ENCODE data around the gene EPHA6.
"Not testable (repeated sequence)": the region's sequence is repeated elsewhere in the genome, so short reads cannot be mapped to it uniquely, and the experiment has no call there.

Gene EPHA6

GRCh38 chr3:97025612-97026011, 211.2 kb downstream of the EPHA6 start:
- not testable (repeated sequence) for DNase-seq (ENCODE audit: low spot score)

- no peak for DNase-seq (ENCODE audit: low spot score)
These were observed 215.6 kb downstream of the EPHA6 start for GRCh38 chr3:97029972-97030371.

GRCh38 chr3:97037294-97037943, 223.0 kb downstream of the EPHA6 start:
- DNase-seq (ENCODE audit: low spot score) = no peak

DNA sequence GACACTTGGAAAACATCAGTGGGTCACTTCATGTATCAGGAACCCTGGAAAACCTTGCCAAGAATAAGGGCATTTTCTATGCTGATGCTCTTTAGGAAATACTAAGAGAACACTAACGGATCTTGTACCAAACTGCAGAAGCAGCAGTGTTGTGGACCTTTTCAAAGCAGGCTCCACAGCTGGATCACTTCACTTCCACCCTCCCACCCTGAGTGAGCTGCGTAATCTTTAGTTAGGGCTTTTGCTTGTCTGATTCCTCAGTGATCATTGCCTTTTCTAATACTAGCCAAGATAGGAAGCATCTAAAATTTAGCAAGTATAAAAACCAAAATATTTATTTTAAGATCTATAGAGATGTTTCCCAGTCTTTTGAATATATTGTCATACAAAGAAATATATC, 229.0 kb downstream of the EPHA6 start:
- DNase-seq (ENCODE audit: low spot score) = no peak

DNA sequence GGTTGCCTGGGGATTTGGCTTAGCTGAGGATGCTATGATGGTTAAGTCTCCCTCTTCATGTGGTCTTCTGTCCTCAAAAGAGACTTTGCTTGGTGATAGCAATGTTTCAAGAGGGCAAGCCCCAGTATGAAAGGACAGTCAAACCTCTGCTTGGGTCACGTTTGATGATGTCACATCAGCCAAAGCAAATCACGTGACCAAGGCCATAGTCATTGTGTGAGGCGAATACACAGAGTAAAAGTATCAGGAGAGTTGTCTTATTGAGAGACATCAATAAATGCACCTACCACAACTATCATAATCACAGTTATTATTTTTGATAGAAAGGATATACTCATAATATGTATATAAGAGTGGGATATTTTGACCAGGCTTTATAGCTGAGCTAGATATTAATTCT, 243.0 kb downstream of the EPHA6 start:
- no peak for DNase-seq (ENCODE audit: low spot score)

DNA sequence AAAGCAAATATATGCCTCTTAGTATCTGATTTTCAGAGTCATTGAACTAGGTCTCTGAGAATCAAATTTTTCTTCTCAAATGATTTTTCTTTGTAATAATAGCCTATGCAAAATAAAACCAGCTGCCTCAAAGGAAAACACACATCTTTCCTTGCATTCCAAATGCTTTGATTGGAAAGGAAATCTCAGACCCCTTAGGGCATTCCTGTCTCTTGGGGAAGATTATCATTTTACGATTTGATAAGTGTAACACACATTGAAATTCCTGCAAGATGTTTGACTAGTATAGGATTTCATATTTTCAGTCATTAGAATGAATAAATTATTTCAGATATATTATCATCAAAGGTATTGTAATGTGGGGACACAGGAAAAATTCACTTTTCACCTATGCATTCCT, 244.8 kb downstream of the EPHA6 start:
- DNase-seq (ENCODE audit: low spot score) = no peak

GRCh38 chr3:97066531-97066930, 252.1 kb downstream of the EPHA6 start:
- DNase-seq (ENCODE audit: low spot score) = no peak

DNA sequence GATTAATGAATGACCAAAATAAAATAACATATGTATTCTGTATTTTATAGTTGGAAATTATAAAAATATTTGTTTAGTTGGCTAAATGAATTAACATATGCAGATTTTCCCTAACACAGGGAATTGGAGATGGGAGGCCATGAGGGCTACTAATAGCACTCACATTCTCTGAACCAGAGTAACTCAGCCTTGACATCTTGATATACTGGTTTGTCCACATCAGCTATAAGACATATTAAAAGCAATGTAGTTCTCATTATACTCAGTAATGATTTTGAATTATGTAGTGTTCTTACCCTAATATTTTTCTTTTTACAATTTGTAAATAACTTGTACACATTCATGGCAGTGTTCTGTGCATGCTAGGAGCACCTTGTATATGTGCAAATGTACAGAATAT, 255.9 kb downstream of the EPHA6 start:
- DNase-seq (ENCODE audit: low spot score) = no peak

- DNase-seq (ENCODE audit: low spot score) = no peak
These were observed 260.2 kb downstream of the EPHA6 start for GRCh38 chr3:97074546-97074945.

- no peak for DNase-seq (ENCODE audit: low spot score)
These were observed 262.3 kb downstream of the EPHA6 start for GRCh38 chr3:97076673-97077072.

DNA sequence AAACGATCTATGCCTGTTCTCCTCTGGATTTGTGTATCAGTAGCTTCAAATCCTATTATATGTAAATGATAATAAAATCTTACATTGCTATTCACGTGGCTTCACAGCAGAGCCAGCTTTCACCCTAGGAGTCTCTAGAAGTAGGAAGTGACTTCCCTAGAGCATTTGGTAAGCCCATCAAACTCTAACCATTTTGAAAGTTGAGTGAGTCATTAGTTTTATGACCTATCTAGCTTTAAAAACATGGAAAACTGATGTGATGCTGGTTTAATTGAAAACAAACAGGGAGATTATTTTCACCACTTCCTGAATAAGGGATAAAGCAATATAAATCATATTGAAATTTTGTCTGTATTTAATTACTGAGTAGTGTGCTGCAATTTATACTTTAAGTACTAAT, 275.2 kb downstream of the EPHA6 start:
- no peak for DNase-seq (ENCODE audit: low spot score)

DNA sequence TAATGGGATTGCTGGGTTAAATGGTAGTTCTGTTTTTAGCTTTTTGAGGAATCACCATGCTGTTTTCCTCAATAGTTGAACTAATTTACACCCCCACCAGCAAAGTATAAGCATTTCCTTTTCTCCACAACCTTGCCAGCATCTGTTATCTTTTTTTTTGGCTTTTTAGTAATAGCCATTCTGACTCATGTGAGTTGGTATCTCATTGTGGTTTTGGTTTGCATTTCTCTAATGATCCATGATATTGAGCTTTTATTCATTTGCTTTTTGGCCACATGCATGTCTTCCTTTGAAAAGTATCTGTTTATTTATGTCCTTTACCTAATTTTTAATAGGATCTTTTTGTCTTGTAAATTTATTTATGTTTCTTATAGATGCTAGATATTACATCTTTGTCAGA, 288.2 kb downstream of the EPHA6 start:
- DNase-seq (ENCODE audit: low spot score) = no peak

GRCh38 chr3:97105989-97106651, 291.7 kb downstream of the EPHA6 start:
- no peak for DNase-seq (ENCODE audit: low spot score)

DNA sequence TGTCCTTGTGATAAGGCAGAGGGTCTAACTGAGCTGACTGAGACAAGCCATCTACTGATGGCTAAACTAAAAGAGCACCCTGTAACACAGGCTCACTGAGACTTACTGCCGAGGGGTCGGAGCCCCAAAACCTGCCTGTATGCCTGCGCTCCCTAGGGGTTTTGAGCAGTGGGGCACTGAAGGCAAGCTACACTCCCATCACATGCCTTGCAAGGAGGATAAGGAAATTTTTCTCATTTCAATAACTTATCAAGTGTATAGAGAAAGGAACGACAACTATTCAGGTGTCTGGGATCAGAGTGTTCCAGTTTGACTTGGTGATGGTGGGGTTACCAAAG, 292.2 kb downstream of the EPHA6 start:
- no peak for DNase-seq (ENCODE audit: low spot score)

- DNase-seq (ENCODE audit: low spot score) = no peak
These were observed 293.7 kb downstream of the EPHA6 start for GRCh38 chr3:97108136-97108535.

DNA sequence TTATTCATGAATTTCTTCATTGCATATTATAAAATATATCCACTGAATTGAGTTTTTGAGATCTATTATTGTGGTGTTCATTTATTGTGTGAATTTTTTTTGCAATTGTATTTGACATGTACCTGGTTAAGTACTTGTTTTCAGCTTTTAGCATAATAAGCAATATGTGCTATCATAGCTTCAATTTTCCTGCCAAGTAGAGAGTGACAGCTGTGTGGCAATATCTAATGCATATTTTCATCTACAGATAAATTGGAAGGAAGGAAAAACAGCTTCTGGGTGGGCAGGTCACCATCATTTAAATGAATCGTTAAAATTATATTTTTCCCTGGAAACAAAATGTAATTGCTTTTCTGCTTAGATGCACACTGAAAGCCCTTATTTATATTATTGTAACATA, 296.9 kb downstream of the EPHA6 start:
- DNase-seq (ENCODE audit: low spot score) = no peak

DNA sequence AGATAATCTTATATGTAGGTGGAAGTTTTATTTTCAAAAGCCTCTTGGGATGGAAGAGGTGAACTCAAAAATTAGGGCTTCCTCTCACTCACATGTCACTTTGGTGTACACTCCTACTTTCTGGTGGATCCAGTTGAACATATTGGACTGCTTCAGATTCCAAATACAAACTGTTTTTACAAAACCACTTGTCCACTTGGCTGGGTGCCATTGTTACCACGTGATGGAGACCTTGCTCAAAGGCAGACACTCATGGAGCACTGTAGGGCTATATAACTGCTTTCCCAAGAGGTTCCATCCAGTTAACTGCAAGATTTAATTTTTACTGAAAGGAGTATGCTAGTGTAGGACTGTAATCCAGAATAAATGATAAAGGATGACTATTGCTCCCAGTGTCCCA, 307.0 kb downstream of the EPHA6 start:
- DNase-seq (ENCODE audit: low spot score) = no peak

GRCh38 chr3:97125902-97126499, 311.6 kb downstream of the EPHA6 start:
- no peak for DNase-seq (ENCODE audit: low spot score)

- no peak for DNase-seq (ENCODE audit: low spot score)
These were observed 317.1 kb downstream of the EPHA6 start for GRCh38 chr3:97131476-97131875.

GRCh38 chr3:97138914-97139541, 324.6 kb downstream of the EPHA6 start:
- peak; percentile 17 for DNase-seq (ENCODE audit: low spot score)

- DNase-seq (ENCODE audit: low spot score) = no peak
These were observed 334.5 kb downstream of the EPHA6 start for GRCh38 chr3:97148931-97149330.

DNA sequence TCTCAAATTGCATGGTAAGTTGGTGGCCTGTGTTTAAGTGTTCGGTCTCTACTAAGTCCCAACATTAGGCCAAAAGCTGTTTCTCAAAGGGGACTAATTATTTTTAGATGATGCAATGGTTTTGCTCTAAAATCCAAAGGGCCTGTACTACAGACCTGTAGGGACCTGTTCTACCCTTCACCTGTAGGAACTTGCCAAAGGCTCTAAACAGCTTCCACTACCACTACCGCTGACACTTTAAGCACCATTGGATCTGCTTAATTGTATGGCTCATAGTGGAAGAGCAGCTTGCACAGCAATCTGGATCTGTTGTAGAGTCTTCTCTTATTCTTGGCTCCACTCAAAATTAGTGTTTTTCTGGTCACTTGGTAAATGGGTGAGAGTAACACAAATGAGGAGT, 346.8 kb downstream of the EPHA6 start:
- no peak for DNase-seq (ENCODE audit: low spot score)

DNA sequence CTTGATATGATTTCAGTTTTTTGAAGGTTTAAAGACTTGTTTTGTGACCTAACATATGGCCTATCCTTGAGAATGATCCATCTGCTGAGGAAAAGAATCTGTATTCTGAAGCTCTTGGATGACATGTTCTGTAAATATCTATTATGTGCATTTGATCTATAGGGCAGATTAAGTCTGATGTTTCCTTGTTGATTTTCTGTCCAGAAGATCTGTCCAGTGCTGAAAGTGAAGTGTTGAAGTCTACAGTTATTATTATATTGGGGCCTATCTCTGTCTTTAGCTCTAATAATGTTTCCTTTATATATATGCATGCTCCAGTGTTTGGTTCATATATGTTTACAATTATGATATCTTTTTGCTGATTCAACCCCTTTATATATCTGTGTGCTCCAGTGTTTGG, 362.8 kb downstream of the EPHA6 start:
- DNase-seq (ENCODE audit: low spot score) = no peak
